Activated CD4-positive, alpha-beta T cell treated with anti-CD3 and anti-CD28 coated beads, Interleukin-2, amount 10 ng/mL, durations not matched to agents 7 days and 5 days (primary cell): Measurements from ENCODE around the gene PYY. TPM values are rescaled to one million over a fixed set of nuclear protein-coding genes. Genes with fewer than 3 reads are reported as not detected.

Experiments used
- CTCF ChIA-PET: fragments of 350-600 bp; sonication (Branson Sonifier 250); formaldehyde crosslinking; loops from one replicate; lab custom pipeline; 2021; ENCODE audit warnings: antibody characterized with exemption; lab: Charles Lee
- POLR2A ChIA-PET: fragments of 350-600 bp; sonication (Branson Sonifier 250); formaldehyde crosslinking; loops from one replicate; lab custom pipeline; 2021; ENCODE audit warnings: antibody characterized with exemption; lab: Charles Lee
- DNase-seq: peaks from one replicate; pipeline ENCODE4 v3.0.0-alpha.2; 2020
- H3K27ac Mint-ChIP-seq: one replicate; pipeline ENCODE4 v1.8.0; 2021; ENCODE audit warnings: mild to moderate bottlenecking, moderate library complexity, mixed read lengths
- H3K27me3 Mint-ChIP-seq: one replicate; pipeline ENCODE4 v1.8.0; 2021; ENCODE audit warnings: mixed read lengths
- H3K36me3 Mint-ChIP-seq: one replicate; pipeline ENCODE4 v1.8.0; 2021; ENCODE audit warnings: low read depth, mixed read lengths
- H3K4me1 Mint-ChIP-seq: one replicate; pipeline ENCODE4 v1.8.0; 2021; ENCODE audit warnings: mixed read lengths
- H3K4me3 Mint-ChIP-seq: one replicate; pipeline ENCODE4 v1.8.0; 2021; ENCODE audit warnings: mild to moderate bottlenecking, moderate library complexity, mixed read lengths
- H3K9me3 Mint-ChIP-seq: one replicate; pipeline ENCODE4 v1.8.0; 2021; ENCODE audit warnings: mixed read lengths
- total RNA-seq, 2 experiments: library from RNA; stranded (reverse); gene quantifications; one replicate each; pipeline ENCODE4 v1.2.3, GENCODE V29; 2021

The PYY gene
- total RNA-seq, 2 experiments from 2014 or later, result not detected

DNA sequence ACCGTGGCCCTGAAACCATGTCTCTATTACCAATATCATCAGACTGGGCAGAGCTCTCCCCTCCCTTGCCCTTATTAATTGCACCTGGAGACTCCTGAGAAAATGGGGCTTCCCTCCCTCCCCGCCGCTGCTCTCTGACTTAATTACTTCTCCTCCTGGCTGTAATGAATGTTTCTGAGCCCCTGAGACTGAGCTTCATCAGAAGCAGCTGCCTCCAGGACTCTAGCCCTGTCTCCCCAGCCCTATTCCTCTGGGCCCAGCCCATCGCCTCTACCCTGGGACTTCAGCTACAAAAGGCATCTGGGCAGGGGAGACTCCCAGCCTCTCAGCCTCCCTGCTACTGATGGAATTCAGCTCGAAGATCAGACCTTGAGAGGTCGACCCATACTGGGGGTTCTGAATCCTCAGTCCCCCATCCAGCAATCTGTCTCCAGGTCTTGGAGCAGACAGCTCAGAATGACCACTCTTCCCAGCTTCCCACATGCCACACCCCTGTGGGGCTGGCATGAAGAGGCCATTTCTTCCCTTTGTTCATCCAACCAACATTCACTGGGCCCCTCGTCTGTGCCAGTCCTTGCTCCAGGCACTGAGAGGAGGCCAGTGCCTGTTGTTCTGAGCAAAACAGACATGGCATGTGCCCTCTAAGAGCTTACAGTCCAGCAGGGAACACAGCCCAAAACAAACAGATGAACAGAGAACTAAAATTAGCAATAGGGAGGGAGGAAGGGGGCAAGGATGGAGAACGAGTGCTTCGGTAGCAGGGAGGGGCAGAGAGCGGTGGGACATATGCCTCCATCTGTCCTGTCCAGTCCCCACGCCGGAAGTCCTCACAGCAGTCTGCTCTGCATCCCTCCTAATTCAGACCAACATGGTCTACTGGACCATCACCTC is 33.6 kb upstream of the PYY start:
- Mint-ChIP-seq H3K36me3 (no peaks in the 10 kb centered on the region), H3K27ac (no peak overlapping the region), H3K4me1 (peaks cover 14% of the 10 kb centered on the region), H3K4me3 (no peak overlapping the region), H3K9me3 (no peaks in the 10 kb centered on the region), H3K27me3 (peaks cover 36% of the 10 kb centered on the region)
- ChIA-PET CTCF (interaction anchor here (0.6 to 0.8 kb wide), 3 partner anchors 8 to 26 kb away, joined by 3 to 6 read pairs (median 3); no protein-coding TSS in a partner anchor), POLR2A (no interaction called here)
- DNase-seq, result no peak

DNA sequence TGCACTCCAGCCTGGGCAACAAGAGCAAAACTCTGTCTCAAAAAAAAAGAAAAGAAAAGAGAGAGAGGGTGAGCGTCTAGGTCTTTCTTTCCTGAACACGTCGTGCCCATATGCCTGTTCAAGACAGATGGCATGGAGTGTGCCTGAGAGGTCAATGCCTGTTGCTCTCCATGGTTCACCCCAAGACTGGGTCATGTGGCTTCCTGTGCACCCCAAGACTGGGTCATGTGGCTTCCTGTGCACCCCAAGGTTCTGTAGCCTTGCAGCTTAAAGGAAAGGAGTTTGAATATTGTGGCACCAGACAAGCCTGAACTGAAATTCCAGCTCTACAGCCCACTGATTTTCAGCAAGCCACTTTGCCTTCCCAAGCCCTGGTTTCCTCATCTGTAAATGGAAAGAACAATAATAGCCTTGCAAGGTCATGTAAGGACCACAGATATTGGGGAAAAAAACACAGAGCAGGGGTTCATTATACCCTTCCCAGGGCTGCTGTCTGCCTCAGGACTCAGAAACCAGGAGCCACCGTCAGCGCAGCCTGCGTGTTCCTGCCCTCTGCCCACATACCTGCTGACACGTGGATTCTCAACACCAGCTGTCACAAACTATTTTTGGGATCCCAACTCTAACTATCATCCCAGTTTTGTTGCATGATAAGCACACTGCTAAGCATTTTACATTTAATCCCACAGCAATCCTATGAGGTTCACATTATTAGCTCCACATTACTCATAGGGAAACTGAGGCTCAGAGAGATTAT is 32.7 kb upstream of the PYY start:
- Mint-ChIP-seq H3K27me3 (peaks cover 46% of the 10 kb centered on the region), H3K36me3 (no peaks in the 10 kb centered on the region), H3K4me1 (peaks cover 14% of the 10 kb centered on the region), H3K27ac (no peak overlapping the region), H3K9me3 (no peaks in the 10 kb centered on the region), H3K4me3 (no peak overlapping the region)
- no peak for DNase-seq
- ChIA-PET CTCF (no interaction called here), POLR2A (no interaction called here)

DNA sequence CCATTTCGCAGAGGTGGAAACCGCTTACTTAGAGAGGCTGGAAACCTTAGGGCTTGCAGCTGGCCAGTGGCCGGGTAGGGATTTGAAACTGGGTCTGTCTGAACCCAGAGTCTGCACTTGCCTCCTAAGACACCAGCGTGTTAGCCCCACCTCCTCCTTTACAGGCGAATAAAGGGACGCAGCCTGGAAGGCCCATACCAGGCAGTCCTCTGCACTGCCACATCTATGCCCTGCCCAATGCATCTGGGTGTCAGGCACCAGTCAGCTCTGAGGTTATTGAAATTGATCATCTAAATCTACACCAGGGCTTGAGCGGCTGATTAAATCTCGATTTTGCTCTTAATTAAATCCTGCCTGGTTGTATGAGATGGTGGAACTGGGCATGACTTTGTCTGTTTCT is 30.8 kb upstream of the PYY start:
- H3K4me1 Mint-ChIP-seq, result peaks cover 14% of the 10 kb centered on the region
- CTCF ChIA-PET, result no interaction called here
- DNase-seq, result no peak
- H3K27ac Mint-ChIP-seq, result no peak overlapping the region
- no peaks in the 10 kb centered on the region for H3K36me3 Mint-ChIP-seq
- POLR2A ChIA-PET, result no interaction called here
- H3K4me3 Mint-ChIP-seq, result no peak overlapping the region
- peaks cover 55% of the 10 kb centered on the region for H3K27me3 Mint-ChIP-seq
- no peaks in the 10 kb centered on the region for H3K9me3 Mint-ChIP-seq

DNA sequence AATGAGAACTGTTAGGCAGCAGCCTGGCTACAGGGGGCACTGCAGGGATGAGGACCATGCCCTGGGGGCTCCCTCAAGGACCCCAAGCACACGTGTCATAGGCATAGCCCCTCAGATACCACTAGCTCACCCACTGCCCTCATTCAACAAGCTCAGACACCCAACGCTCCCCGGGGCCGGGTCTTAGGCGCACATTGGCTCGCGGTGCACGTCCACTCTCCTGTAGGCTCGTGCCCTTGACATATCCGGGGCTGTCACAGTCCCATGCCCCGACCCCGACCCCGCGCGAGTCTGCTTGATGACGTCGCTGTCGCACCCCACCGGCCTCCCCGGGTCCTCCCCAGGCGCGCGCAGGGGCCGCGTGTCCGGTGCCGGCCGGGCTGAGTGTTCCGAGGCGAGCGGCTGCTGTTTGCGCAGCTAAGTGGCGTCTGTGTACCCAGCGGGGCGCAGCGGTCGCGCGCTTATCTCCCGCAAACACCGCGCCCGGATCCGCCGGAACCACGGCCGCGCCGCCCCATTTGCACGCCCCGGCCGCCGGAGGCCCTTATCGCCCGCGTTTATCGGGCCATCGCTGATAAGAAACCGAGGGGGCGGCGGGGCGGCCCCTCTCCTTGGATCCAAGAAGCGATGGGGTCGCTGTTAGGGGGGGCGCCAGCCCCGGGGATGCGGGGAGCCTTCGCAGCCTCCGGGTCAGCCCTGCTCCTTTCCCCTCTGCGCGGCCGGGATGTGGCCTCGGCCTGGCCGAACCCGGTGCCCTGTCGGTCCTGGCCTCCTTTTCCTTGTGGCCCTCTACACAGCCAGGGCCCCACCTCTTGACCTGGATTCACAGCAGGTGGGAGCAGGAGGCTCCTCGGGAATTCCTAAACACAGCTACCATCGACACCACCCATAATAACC is 30.0 kb upstream of the PYY start:
- Mint-ChIP-seq H3K27me3 (peaks cover 55% of the 10 kb centered on the region), H3K27ac (no peak overlapping the region), H3K4me1 (peaks cover 14% of the 10 kb centered on the region), H3K9me3 (no peaks in the 10 kb centered on the region), H3K4me3 (no peak overlapping the region), H3K36me3 (no peaks in the 10 kb centered on the region)
- ChIA-PET POLR2A (no interaction called here), CTCF (interaction anchor here (0.9 to 1.6 kb wide), 2 partner anchors 12 to 106 kb away, joined by 3 to 5 read pairs; no protein-coding TSS in a partner anchor)
- DNase-seq, result no peak

DNA sequence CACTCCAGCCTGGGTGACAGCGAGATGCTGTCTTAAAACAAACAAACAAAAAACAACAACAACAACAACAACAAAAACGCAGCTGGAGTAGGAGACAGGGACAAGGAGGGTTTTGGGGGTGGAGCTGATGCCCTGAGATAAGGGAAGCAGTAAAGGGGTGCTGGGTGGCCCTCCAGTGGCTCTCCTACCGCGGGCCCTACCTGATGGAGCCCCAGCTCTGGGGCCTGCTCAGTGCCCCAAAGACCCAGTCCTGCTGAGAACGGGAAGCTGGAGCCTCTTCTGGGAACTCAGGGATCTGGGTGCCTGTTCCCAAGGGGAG is 29.4 kb upstream of the PYY start:
- POLR2A ChIA-PET, result no interaction called here
- CTCF ChIA-PET, result interaction anchor here (1.6 kb wide), 1 partner anchor 106 kb away, joined by 5 read pairs; no protein-coding TSS in a partner anchor
- DNase-seq, result no peak
- Mint-ChIP-seq H3K4me1 (peaks cover 14% of the 10 kb centered on the region), H3K27ac (no peak overlapping the region), H3K36me3 (no peaks in the 10 kb centered on the region), H3K4me3 (no peak overlapping the region), H3K9me3 (no peaks in the 10 kb centered on the region), H3K27me3 (peaks cover 59% of the 10 kb centered on the region)

DNA sequence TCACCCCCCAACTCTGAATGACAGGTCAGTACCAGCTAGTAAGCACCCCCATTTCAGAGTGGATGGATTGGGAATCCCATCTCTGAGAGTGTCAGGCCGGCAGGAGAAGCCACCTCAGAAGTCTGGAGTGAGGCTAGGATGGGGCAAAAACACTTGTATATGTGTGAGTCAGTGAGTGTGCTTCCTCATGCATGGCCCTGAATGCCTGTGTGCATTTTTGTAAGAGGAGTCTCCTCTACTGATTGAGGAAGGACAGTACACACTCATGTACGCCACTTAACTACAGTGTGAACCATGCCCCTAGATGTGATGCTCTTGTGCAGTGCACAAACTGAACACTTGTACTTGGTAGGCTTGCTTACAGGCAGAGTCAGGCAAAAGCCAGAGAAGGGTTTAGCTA is 28.4 kb upstream of the PYY start:
- H3K4me3 Mint-ChIP-seq, result no peak overlapping the region
- POLR2A ChIA-PET, result no interaction called here

DNA sequence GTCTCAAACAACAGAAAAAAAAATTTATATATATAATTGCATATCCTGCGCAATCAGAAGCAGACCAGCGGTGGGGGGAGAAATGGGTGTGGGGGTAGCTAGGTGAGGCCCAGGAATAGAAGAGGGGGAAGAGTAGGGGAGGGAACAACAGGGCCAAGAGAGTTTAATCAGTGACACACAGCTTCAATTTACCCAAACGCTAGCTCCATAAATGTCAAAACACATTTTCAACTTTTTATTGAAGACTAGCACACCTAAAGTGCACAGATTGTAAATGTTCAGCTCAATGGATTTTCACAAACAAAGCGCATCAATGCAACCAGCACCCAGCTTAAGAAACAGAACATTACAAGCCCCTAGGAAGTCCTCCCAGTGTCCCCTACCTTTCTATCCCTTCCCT is 25.9 kb upstream of the PYY start:
- no peaks in the 10 kb centered on the region for H3K36me3 Mint-ChIP-seq
- no peak for DNase-seq
- ChIA-PET POLR2A (no interaction called here), CTCF (interaction anchor here (0.6 to 0.7 kb wide), 3 partner anchors 28 to 151 kb away, joined by 4 read pairs; no protein-coding TSS in a partner anchor)
- no peak overlapping the region for H3K27ac Mint-ChIP-seq
- no peak overlapping the region for H3K4me3 Mint-ChIP-seq
- H3K4me1 Mint-ChIP-seq, result peaks cover 2% of the 10 kb centered on the region
- peaks cover 47% of the 10 kb centered on the region for H3K27me3 Mint-ChIP-seq
- no peaks in the 10 kb centered on the region for H3K9me3 Mint-ChIP-seq

More for the DNA sequence above, 28.4 kb upstream of the PYY start:
- CTCF ChIA-PET, result interaction anchor here (0.6 to 1.6 kb wide), 3 partner anchors 10 to 105 kb away, joined by 3 to 5 read pairs (median 5); no protein-coding TSS in a partner anchor
- peaks cover 12% of the 10 kb centered on the region for H3K4me1 Mint-ChIP-seq
- no peak overlapping the region for H3K27ac Mint-ChIP-seq
- no peaks in the 10 kb centered on the region for H3K36me3 Mint-ChIP-seq
- DNase-seq, result no peak
- peaks cover 54% of the 10 kb centered on the region for H3K27me3 Mint-ChIP-seq
- H3K9me3 Mint-ChIP-seq, result no peaks in the 10 kb centered on the region

DNA sequence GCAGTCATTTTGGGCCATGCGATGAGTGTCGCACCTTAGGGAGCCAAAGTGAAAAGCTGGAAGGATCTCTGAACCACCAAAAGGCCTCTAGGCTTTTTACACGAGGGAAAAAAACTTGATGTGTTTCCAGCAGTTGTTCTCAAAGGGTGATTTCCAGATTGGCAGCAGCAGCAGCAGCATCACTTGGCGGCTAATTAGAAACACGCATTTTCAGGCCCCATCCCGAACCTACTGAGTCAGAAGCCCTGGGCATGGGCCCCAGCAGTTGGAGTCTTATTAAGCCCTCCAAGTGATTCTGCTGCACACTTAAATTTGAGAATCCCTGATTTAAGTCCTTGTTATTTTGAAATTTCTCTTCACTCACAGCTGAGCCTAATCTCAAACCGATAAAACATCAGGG is 25.3 kb upstream of the PYY start:
- H3K4me3 Mint-ChIP-seq, result no peak overlapping the region
- peaks cover 42% of the 10 kb centered on the region for H3K27me3 Mint-ChIP-seq
- POLR2A ChIA-PET, result no interaction called here
- no peaks in the 10 kb centered on the region for H3K9me3 Mint-ChIP-seq
- H3K27ac Mint-ChIP-seq, result no peak overlapping the region
- H3K4me1 Mint-ChIP-seq, result no peaks in the 10 kb centered on the region
- H3K36me3 Mint-ChIP-seq, result no peaks in the 10 kb centered on the region
- DNase-seq, result no peak
- CTCF ChIA-PET, result interaction anchor here (0.7 kb wide), 1 partner anchor 33 kb away, joined by 4 read pairs; no protein-coding TSS in a partner anchor

DNA sequence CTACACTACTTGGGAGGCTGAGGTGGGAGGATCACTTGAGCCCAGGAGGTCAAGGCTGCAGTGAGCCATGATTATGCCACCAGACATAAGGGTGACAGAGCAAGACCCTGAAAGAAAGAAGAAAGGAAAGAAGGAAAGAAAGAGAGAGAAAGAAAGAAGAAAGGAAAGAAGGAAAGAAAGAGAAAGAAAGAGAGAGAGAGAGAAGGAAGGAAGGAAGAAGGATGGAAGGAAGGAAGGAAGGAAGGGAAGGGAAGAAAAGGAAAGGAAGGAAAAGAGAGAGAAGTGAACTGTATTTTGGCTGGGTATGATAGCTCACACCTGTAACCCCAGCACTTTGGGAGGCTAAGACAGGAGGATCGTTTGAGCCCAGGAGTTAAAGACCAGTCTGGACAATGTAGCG is 24.3 kb upstream of the PYY start:
- Mint-ChIP-seq H3K27me3 (peaks cover 42% of the 10 kb centered on the region), H3K36me3 (no peaks in the 10 kb centered on the region), H3K4me3 (no peak overlapping the region), H3K27ac (no peak overlapping the region), H3K9me3 (no peaks in the 10 kb centered on the region), H3K4me1 (no peaks in the 10 kb centered on the region)
- DNase-seq, result no peak
- ChIA-PET CTCF (no interaction called here), POLR2A (no interaction called here)

DNA sequence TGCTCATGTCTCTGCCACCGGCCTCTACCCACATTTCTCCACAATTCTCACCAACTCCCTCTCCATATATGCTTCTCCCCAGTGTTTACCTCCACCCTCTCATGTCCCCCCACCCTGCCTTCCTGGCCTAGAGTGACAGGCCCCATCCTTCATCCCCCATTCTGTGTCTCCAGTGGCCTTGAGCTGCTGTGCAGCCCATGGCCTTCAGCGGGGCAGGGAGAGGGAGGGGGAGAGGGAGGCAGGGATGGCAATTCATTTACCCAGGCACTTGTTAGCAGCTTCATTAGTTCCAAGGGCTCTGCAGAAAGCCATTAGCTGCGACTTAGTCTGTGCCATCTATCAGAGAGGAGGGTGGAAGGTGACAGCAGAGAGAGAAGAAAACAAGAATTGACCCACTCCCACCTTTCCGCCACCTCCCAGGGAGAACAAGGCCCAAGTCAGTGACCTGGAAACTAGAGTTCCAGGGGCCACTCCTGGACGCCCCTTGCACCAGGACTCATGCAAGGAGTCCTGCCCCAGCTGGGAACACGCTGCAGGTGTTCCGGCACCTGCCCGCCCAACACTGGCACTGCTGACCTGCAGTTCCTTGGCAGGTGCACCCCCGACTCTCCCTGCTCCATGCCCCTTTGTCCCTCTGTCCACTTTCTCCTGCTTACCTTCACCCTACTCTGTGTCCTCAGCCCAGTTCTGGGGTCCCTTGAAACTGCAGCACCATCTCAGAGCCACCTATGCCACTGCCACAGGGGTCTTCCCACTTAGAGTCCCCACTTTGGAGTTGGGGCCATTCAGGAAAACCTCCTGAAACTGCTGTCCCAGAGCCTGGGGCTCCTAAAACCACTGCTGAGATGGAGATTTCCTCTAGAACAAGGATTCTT is 23.5 kb upstream of the PYY start:
- H3K36me3 Mint-ChIP-seq, result no peaks in the 10 kb centered on the region
- H3K4me1 Mint-ChIP-seq, result no peaks in the 10 kb centered on the region
- H3K27ac Mint-ChIP-seq, result no peak overlapping the region
- no peak for DNase-seq
- POLR2A ChIA-PET, result no interaction called here
- peaks cover 35% of the 10 kb centered on the region for H3K27me3 Mint-ChIP-seq
- no peak overlapping the region for H3K4me3 Mint-ChIP-seq
- H3K9me3 Mint-ChIP-seq, result no peaks in the 10 kb centered on the region
- CTCF ChIA-PET, result no interaction called here

DNA sequence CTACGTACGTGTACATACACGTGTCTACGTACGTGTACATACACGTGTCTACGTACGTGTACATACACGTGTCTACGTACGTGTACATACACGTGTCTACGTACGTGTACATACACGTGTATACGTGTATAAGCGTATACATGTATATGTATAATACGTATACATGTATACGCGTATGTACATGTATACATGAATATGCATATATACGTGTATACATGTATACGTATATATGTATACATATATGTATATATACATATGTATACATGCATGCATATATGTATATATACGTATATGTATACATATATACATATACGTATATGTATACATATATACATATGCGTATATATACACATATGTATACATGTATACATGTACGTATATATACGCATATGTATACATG is 22.2 kb upstream of the PYY start:
- Mint-ChIP-seq H3K27me3 (peaks cover 29% of the 10 kb centered on the region), H3K9me3 (no peaks in the 10 kb centered on the region), H3K4me3 (no peak overlapping the region), H3K36me3 (no peaks in the 10 kb centered on the region), H3K27ac (no peak overlapping the region), H3K4me1 (peaks cover 5% of the 10 kb centered on the region)
- CTCF ChIA-PET, result no interaction called here
- POLR2A ChIA-PET, result no interaction called here
- DNase-seq, result no peak
